Activated B cell treated with CpG ODN at 0.5 μM for 24 hours (primary cell): ENCODE measurements around the gene PRUNE2. TPM values are rescaled to one million over a fixed set of nuclear protein-coding genes. Genes with fewer than 3 reads are reported as not detected.

Experiments
- ATAC-seq: fragments of 200-7000 bp; cut with Tn5 transposase; one replicate; pipeline ENCODE4 v1.10.0; 2021; ENCODE audit warnings: low read depth, mild to moderate bottlenecking, moderate library complexity
- CTCF ChIA-PET: fragments of 350-600 bp; sonication (Branson Sonifier 250); formaldehyde crosslinking; loops from one replicate; lab custom pipeline; 2021; ENCODE audit warnings: antibody characterized with exemption; lab: Charles Lee
- POLR2A ChIA-PET: fragments of 350-600 bp; sonication (Branson Sonifier 250); formaldehyde crosslinking; loops from one replicate; lab custom pipeline; 2021; ENCODE audit warnings: antibody characterized with exemption; lab: Charles Lee
- DNase-seq: peaks from one replicate; pipeline ENCODE4 v3.0.0; 2022
- H3K27ac Mint-ChIP-seq: one replicate; pipeline ENCODE4 v1.8.0; 2020; ENCODE audit warnings: mixed read lengths
- H3K27me3 Mint-ChIP-seq: one replicate; pipeline ENCODE4 v1.8.0; 2021; ENCODE audit warnings: mixed read lengths
- H3K36me3 Mint-ChIP-seq: one replicate; pipeline ENCODE4 v1.8.0; 2021; ENCODE audit warnings: low read depth, mixed read lengths
- H3K4me1 Mint-ChIP-seq: one replicate; pipeline ENCODE4 v1.8.0; 2021; ENCODE audit warnings: mixed read lengths
- H3K4me3 Mint-ChIP-seq: one replicate; pipeline ENCODE4 v1.8.0; 2020; ENCODE audit warnings: mild to moderate bottlenecking, mixed read lengths
- H3K9me3 Mint-ChIP-seq: one replicate; pipeline ENCODE4 v1.8.0; 2020; ENCODE audit warnings: mixed read lengths
- intact Hi-C: fragments of 100-400 bp; cut with micrococcal nuclease; formaldehyde crosslinking; loops from one replicate; pipeline ENCODE4 v1.15.1; 2024
- total RNA-seq: library from RNA; stranded (reverse); gene quantifications from 2 replicates; pipeline ENCODE4 v1.2.3, GENCODE V29; 2022
- TF ChIP-seq, protein P1 (sequence below): fragments of 200-600 bp; IDR thresholded peaks from one replicate; pipeline ENCODE4 v1.8.0; 2022; ENCODE audit warnings: antibody characterized with exemption, mild to moderate bottlenecking

The PRUNE2 gene
- total RNA-seq, 1 donor from 2014 or later: not detected

GRCh38 chr9:76665458-76665857 is 240.5 kb downstream of the PRUNE2 start:
- CTCF ChIA-PET: no interaction called here

DNA sequence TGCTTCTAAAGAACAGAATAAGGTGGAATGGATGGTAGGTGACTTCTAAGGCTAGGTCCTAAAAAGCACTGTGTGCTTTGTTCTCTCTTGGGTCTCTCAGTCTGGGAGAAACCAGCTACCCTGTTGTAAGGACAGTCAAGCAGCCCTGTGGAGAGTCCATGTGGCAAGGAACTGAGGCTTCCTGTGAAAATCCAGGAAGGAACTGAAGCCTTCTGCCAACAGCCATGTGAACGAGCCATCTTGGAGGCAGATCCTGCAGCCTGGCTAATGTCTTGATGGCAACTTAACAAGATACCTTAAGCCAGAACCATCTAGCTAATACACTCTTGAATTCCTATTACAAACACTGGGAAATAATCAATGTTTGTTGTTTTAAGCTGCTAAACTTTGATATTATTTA is 241.8 kb downstream of the PRUNE2 start:
- Mint-ChIP-seq H3K36me3 (no peaks in the 10 kb centered on the region), H3K27ac (no peak overlapping the region), H3K9me3 (no peaks in the 10 kb centered on the region), H3K4me1 (no peaks in the 10 kb centered on the region), H3K27me3 (peaks cover 6% of the 10 kb centered on the region), H3K4me3 (no peak overlapping the region)
- TF ChIP-seq, protein P1, sequence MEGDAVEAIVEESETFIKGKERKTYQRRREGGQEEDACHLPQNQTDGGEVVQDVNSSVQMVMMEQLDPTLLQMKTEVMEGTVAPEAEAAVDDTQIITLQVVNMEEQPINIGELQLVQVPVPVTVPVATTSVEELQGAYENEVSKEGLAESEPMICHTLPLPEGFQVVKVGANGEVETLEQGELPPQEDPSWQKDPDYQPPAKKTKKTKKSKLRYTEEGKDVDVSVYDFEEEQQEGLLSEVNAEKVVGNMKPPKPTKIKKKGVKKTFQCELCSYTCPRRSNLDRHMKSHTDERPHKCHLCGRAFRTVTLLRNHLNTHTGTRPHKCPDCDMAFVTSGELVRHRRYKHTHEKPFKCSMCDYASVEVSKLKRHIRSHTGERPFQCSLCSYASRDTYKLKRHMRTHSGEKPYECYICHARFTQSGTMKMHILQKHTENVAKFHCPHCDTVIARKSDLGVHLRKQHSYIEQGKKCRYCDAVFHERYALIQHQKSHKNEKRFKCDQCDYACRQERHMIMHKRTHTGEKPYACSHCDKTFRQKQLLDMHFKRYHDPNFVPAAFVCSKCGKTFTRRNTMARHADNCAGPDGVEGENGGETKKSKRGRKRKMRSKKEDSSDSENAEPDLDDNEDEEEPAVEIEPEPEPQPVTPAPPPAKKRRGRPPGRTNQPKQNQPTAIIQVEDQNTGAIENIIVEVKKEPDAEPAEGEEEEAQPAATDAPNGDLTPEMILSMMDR: no peak
- no peak for DNase-seq
- ChIA-PET POLR2A (no interaction called here), CTCF (interaction anchor here (1.7 to 2.2 kb wide), 2 partner anchors 205 to 217 kb away, joined by 4 to 6 read pairs; partner anchors contain the start of gene GCNT1)
- no peak for ATAC-seq
- intact Hi-C loops: loop anchor here (10.0 kb wide), 1 partner anchor 321 kb away; no protein-coding TSS in a partner anchor

More at GRCh38 chr9:76665458-76665857, 240.5 kb downstream of the PRUNE2 start:
- POLR2A ChIA-PET: no interaction called here
- no peaks in the 10 kb centered on the region for H3K9me3 Mint-ChIP-seq
- no peaks in the 10 kb centered on the region for H3K4me1 Mint-ChIP-seq
- DNase-seq (no peak), ATAC-seq (no peak)
- H3K27me3 Mint-ChIP-seq: peaks cover 8% of the 10 kb centered on the region
- TF ChIP-seq, protein P1: no peak
- H3K4me3 Mint-ChIP-seq: no peak overlapping the region
- no peak overlapping the region for H3K27ac Mint-ChIP-seq
- no peaks in the 10 kb centered on the region for H3K36me3 Mint-ChIP-seq
- intact Hi-C loops: loop anchor here (10.0 kb wide), 1 partner anchor 319 kb away; no protein-coding TSS in a partner anchor

- intact Hi-C loops: loop anchor here (10.0 kb wide), 1 partner anchor 322 kb away; no protein-coding TSS in a partner anchor
Observed at GRCh38 chr9:76662476-76663281, 243.2 kb downstream of the PRUNE2 start.

DNA sequence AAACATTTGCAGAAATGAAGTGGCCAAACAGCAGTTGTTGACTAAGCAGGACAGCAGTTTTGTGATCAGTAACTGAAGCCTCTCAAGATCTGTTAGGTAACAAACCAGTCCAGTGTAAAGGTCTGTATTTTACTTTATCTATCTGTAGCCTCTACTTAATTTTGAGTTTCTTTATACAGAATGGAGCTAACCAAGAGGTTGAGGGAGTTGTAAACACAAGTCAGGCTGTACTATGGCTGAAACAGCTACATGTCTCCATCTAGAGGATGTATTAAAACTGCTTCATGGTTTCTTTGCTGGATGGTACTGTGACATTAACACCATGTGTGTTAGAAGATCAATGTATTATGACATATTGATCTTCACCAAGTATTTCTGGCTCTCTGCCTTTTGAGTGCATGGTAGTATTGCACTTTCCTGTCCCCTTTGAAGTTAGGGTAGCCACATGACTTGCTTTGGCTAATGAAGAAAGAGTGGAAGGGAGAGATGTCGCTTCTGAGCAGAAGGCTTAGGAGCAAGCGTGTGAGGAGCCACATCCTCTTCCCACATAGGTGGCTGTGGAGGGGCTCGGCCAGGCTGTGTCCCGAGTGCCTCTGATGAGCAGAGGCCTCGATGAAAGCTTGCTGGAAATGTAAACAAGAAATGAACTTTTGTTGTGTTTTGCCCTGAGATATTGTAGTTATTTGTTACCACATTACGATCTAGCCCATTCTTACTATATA is 247.2 kb downstream of the PRUNE2 start:
- no peak overlapping the region for H3K27ac Mint-ChIP-seq
- no peaks in the 10 kb centered on the region for H3K36me3 Mint-ChIP-seq
- no peaks in the 10 kb centered on the region for H3K9me3 Mint-ChIP-seq
- H3K4me1 Mint-ChIP-seq: peaks cover 41% of the 10 kb centered on the region
- intact Hi-C loops: loop anchor here (1.0 to 5.0 kb wide), 8 partner anchors 46 to 264 kb away; partner anchors contain the start of genes GCNT1 and RFK
- ChIA-PET POLR2A (interaction anchor here (0.7 kb wide), 1 partner anchor 199 kb away, joined by 3 read pairs; the partner anchor contains the start of gene GCNT1), CTCF (interaction anchor here (0.6 to 4.7 kb wide), 17 partner anchors 15 to 265 kb away, joined by 3 to 76 read pairs (median 4); partner anchors contain the start of genes GCNT1 and RFK)
- DNase-seq (no peak), ATAC-seq (peak; percentile 94)
- TF ChIP-seq, protein P1: peak; percentile 19
- H3K4me3 Mint-ChIP-seq: no peak overlapping the region
- H3K27me3 Mint-ChIP-seq: peaks cover 3% of the 10 kb centered on the region

More at GRCh38 chr9:76662476-76663281, 243.2 kb downstream of the PRUNE2 start:
- H3K9me3 Mint-ChIP-seq: no peaks in the 10 kb centered on the region
- peaks cover 11% of the 10 kb centered on the region for H3K4me1 Mint-ChIP-seq
- TF ChIP-seq, protein P1: no peak
- no peak overlapping the region for H3K27ac Mint-ChIP-seq
- no peak for DNase-seq
- ATAC-seq: no peak
- POLR2A ChIA-PET: no interaction called here
- H3K27me3 Mint-ChIP-seq: peaks cover 6% of the 10 kb centered on the region
- CTCF ChIA-PET: interaction anchor here (0.9 to 2.2 kb wide), 3 partner anchors 204 to 216 kb away, joined by 3 to 6 read pairs (median 4); partner anchors contain the start of gene GCNT1
- no peaks in the 10 kb centered on the region for H3K36me3 Mint-ChIP-seq
- H3K4me3 Mint-ChIP-seq: no peak overlapping the region
